Activated CD8-positive, alpha-beta memory T cell treated with anti-CD3 and anti-CD28 coated beads, Interleukin-2, amount 50 U/mL, for 4 hours (primary cell): ENCODE results near the gene SOHLH1.

Experiments used
- DNase-seq: peaks from one replicate; pipeline ENCODE4 v3.0.0-alpha.2; 2020

The SOHLH1 gene, protein sequence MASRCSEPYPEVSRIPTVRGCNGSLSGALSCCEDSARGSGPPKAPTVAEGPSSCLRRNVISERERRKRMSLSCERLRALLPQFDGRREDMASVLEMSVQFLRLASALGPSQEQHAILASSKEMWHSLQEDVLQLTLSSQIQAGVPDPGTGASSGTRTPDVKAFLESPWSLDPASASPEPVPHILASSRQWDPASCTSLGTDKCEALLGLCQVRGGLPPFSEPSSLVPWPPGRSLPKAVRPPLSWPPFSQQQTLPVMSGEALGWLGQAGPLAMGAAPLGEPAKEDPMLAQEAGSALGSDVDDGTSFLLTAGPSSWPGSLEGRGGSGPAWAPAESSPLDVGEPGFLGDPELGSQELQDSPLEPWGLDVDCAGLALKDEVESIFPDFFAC

DNA sequence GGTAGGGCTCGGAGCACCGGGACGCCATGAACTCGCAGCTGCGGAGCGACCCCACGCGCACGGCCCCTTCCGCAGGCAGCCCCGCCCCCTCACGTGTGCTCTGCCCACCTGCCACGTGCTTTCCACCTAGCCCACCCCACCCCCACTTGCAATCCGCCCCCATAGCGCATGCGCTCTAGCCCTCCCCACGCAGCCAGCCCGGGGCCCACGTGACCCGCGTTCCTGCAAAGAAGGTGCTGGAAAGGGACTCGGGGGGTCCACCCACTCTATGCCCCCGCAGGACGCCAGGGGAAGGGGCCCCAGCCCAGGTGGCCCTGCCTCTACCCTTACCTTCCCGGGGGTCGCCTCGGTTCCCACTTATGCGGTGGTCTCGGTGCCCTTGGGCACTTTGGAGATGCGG is at the start of gene SOHLH1:
Gene SOHLH1, minus strand, starts transcription at position 42 of the 400 bp plus-strand sequence. Its CDS starts 14 bp downstream, at position 28.
- DNase-seq, result no peak

DNA sequence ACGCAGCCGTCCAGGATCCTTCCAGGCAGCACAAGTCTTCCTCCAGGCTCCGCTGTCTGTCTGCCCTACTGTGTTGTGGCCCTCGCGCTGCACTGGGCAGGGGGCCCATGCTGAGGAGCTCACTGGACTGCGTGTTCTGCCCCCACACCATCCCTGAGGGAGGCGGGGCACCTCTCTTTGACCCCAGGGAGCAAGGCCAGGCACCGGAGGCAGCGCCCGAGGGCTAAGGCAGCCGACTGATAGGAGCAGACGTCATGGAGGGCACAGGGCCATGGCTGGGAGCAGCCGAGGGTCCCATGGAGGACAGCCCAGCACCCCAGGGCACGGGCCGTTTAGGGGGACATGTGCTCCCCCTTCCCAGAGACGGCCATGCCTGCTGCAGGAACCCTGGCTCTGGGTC is 49.4 kb upstream of the SOHLH1 start:
- no peak for DNase-seq

DNA sequence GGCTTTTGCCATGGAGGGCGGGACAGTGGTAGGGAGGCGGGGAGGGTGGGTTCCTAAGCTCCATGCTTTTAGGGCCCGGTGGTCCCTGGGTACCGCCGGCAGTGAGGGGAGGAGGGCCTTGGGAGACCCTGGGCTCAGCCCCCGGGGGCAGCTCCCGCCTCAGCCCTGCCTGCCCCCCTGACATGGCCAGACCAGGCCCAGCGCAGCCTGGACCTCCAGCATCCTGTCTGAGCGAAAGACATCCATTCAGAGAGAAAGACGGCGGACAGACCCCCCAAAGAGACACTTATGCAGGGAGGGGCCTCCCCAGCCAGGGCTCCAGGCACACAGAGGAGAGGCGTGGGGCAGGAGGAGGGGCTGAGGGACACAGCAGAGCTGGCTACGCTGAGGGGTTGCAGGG is 48.0 kb upstream of the SOHLH1 start:
- DNase-seq, result no peak

DNA sequence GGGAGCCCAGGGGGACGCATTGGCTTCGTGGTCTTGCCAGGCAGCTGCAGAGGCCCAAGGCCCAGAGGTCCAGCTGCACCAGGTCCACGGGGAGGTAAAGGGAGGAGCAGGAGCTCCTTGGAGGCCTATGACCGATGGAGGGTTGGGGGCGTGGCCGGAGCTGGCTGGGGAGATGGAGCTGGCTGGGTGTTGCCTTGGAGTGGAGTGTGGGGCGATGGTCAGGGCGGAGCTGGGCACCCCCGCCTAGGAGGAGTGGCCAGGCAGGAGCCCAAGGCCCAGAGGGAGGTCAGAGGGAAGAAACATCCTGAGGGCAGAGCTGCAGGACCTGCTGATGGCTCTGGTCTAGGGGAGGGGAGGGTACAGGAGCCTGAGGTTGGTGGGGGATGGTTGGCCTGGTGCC is 47.3 kb upstream of the SOHLH1 start:
- no peak for DNase-seq

DNA sequence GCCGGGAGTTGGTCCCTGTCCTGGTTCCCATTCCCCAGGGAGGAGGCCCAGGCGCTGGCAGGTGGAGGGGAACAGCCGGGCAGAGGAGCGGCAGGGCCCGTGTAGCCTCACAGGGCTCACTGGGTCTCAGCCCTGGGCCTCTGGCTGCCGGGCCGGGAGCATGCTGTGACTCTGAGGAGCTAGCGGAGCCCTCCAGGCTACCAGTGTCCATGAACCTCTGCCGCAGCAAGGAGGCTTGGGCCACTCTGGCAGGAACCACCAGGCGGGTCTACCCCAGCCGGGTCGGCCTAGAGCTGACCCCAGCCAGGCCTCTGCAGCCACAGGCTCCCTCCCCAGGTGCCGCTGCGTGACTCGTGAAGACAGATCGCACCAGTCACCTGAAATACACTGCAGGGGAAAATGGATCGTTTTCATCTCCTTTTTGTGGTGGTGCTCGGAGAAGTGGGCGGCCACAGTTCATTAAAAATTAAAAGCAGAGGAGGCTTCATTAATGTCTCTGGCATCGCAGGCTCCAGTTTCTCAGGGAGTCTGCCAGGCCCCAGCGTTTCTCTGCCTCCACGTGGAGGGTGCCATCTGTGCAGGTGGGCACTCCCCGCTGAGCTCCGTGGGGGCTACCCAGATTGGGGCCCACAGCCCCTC is 46.5 kb upstream of the SOHLH1 start:
- no peak for DNase-seq

DNA sequence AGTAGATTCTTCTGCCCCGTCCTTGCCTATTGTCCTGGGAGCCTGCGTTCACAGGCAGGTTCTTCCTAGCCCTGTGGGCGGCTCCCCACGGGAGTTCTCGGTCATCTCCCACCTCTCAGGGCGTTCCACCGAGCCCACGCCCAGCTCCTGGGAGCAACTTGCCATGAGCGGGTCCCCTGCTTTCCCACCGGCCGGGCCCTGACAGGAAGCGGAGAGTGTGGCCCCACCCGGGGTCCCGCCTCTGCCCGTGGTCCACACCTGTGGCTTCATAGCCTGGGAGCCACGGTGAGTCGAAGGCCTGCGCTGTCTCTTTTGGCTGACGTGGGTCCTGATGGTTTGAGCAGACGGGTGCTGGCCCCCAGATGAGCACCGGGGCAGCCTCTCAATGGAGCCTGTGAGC is 45.9 kb upstream of the SOHLH1 start:
- no peak for DNase-seq

DNA sequence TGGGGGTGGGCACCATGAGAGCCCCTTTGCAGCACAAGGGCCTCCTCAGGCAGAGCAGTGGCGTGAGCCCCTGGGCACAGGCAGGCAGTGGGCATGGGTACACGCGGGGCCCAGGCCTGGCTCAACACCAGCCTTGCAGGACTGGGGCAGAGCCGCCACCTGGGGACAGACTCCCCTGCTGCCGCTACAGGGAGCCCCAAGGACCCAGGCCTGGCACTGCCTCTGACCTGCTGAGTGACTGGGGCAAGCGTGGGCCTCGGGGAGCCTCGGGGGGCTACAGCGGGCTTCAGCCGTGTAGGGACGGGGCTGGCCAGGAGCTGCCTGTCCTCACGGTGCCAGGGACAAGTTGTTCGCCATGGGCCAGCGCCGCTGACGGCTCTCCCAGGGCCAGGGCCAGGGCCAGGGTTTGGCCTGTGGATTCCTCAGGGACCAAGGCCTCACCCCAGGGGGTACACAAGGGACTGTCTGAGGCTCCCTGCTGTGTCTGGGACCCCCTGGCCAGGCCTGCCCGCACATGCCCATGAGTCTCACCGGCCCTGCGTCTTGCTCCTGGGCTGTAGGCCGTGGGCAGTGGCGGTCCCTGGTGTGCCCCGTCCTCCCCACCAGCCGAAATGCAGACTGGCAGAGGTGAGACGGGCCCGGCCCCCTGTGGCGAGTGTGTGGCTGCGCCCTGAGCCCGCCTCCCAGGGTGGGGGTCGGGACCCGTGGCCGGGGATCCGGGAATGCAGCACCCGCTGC is 45.2 kb upstream of the SOHLH1 start:
- no peak for DNase-seq

DNA sequence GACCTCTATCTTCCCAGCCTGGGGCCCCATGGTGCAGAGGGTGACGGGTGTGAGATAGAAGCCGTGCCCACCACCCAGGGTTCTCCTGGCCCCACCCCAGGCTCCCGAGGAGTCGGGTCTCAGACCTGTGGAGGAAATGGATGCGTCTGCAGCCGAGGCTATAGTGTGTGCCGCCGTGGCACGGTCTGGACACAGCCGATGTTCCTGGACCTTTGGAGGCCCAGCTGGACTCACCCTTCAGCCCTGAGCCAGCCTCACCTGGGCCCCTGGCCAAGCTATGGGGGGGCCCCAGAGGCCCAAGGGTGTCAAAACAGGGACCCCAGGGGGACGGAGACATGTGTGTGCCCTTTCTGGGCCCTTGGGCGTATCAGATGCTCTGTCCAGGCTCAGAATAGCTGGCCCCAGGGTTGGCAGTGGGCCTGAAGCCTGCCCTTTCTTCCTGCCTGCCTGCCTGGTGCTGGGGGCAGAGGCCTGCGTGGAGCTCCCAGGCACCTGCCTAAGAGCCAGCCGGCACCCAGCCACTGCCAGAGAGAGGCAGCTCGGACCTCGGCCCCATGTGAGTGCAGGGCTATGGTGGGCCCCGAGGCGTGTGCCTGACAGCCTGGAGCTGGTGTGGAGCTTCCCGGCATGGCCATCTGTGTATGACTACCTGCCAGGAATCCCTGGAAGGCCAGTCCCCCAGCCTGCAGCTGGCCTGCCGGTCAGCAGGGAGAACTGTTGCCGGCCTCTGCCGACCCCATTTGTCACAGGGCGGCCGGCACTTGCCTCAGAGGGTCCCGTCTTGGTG is 44.5 kb upstream of the SOHLH1 start:
- no peak for DNase-seq

DNA sequence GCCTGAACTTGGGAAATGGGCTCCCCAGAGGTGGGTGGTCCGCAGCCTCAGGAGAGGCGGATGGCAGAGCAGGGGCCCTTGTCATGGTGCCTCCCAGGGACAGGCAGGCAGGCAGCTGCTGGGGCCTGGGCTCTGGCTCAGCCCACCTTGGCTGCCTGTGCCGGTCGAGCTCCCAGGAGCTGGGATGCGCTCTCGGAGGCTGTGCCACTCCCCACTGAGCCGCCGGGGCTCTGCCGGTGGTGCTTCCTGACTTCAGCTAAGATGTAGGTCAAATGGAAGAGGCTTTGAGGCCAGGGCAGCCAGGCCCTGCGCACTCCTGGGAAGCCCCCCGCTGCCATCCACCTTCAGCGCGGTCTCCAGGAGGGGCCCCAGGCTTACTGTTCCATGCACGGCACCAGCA is 43.7 kb upstream of the SOHLH1 start:
- no peak for DNase-seq

DNA sequence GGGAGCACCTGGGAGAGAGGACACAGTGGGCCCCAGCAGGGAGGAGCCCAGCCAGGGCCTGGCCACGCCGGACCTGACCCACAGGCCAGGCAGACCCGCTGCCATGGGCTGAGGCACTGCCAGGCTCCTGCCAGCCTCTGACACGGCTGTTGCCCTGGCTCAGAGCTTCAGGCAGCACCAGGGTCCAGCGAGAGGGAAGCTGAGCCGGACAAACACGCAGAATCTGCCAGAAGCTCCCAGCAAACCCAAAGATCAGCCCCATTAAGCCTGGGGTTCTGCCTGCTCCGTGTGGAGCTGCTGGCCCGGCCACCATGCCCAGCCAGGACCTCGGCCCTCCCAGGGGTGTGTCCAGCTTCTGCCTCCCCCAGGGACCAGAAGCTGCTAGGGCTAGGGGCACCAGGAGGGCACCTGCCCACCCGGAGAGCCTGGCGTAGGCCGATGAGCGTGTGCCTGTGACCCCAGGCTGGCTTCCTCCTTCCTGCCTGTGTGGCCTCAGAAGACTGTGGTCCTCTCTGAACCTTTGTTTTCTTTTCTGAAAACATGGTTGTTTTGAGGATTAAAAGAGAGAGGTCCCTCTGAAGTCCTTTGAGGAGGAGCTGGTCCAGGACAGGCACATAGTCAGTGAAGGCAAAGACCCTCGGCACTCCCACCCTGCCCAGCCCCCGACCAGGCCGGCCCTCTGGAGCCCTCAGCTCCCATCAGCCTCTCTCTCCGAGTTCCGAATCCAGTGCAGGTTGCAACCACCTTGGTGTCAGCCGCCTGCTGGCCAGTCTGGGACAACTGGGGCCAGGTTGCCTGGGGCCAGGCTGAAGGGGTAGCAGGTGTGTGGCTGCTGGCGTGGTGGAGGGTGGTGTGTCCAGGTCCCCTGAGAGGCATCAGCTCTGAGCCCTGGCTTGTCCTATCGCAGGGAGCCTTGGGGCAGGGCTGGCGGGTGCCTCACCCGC is 42.3 kb upstream of the SOHLH1 start:
- DNase-seq, result no peak

DNA sequence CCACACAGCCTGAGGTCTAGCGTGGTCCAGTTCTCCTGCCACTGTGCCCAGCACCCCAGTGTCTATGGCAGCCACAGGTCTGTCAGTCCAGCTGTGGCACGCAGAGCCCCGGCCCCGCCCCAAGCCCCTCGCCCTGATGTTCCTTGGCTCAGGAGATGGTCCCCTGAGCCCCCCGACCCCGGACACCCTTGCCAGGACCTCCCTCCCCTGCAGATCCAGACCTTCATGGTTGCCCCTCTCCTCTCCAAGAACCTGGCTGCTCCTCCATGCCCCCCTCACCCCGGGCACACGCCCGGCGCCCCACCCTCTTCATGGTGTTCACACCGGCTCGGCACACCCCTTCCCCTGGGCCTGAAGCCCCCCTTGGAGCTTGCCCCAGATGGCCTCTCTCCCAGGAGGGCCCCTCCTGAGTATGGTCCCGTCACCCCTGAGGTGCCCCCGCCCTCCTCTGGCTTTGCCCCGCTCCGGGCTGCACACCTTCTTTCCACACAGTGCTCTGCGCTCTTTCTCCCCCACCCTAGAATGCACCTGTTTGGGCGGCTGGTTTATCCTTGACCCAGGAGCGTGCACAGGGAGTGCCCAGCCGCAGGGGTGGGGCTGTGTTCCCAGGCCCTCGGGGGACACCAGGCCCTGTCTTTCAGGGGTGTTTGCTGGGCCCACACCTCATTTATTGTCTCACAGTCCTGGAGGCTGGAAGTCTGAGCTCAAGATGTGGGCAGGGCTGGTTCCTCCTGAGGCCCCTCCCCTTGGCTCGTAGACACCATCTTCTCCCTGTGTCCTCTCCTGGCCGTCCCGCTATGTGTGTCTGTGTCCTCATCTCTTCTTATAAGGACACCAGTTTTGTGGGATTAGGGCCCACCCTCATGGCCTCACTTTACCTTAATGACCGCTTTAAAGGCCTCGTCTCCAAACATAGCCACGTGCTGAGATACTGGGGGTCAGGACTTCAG is 40.3 kb upstream of the SOHLH1 start:
- DNase-seq, result no peak

DNA sequence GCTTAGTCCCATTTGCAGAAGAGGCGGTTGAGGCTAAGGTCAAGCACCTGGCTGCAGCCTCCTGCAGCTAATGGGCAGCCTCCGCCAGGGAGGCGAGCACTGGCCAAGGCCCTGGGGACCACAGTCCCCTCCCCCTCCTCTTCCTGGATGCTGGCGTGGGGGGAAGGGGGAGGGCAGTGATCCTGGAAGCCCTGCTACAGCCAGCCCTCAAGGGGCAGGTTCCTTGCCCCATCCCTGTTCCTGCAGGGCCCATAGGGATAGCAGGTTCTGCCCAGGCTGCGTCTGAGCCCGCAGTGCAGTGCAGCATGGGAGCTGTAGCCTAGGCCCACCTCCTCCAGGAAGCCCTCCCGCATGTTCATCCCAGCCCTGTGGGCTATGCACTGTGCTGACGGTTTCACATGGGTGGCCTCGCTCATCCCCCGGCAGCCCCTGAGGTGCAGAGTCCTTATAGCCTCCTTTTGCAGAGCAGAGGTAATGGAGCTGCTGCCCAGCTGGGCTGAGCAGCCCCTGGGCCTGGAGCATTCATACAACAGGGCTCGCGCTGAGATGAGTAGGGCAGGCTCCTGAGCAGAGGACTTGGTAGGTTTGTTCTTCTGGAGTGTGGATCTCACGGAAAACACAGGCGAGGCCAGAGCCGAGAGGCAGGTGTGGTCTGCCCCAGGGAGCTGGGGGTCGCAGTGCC is 38.7 kb upstream of the SOHLH1 start:
- DNase-seq, result no peak

DNA sequence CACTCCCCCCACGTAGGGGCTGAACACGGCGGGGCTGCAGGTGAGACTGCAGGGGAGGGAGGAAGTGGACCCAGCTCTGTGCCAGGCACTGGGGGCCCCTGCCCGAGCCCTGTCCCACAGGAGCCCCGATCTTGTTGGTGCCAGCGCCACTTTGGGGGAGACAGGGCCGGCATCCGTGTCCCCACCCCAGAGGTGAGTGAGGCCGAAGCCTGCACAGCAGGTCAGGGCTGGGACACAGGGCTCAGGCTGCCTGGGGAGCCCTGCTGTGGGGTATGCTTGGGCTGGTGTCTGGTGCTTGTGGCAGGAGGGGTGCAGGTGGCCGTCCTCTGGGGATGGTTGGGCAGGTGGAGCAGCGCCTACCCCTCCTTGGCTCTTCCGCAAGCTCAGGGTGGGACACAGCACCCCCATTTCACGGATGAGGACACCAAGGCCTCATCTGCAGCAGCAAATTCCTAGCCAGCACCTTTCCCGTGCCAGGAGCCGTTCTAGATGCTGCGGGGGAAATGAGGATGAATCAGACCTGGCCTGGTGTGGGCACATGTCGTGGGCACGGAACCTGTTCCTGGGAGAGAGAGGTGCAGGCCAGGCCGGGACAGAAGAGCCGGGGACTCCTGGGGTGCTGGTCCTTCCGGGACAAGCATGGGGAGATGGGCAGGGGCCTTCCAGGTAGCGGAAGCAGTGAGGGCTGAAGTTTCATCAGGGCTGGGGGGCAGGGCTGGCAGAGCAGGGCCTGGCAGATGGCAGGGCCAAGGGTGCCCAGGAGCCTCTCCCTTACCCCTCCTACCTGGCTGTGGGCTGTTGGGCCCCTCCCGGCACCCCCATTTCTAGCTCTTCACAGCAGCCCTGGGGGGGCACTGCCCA is 37.9 kb upstream of the SOHLH1 start:
- no peak for DNase-seq

DNA sequence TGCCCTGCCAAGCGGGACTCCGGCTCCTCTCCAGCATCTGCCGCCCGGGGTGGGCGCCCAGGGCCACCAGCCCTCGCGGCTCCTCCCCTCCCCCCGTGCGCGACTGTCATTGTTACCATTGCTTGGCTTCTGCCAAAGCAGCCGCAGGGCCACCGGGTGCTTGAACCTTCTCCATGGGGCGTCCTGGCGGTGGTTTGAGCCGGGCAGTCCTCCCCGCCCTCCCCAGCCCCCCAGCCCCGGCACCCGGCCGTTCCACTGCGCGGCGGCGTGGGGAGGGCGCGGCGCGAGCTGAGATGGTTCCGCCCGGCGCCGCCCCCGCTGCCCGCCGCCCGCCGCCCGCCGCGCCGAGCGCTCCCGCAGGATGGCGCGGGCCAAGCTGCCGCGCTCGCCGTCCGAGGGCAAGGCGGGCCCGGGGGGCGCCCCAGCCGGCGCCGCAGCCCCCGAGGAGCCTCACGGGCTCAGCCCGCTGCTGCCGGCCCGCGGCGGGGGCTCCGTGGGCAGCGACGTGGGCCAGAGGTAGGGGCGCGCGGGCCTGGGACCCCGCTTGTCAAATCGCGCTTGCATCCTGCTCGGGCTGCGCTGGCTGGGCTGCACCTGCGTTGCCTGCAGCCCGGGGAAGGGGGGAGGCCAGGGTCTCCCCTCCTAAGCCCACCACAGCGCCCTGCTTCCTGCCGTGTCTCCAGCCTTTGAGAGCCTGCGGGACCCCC is 37.1 kb upstream of the SOHLH1 start:
- DNase-seq, result no peak

DNA sequence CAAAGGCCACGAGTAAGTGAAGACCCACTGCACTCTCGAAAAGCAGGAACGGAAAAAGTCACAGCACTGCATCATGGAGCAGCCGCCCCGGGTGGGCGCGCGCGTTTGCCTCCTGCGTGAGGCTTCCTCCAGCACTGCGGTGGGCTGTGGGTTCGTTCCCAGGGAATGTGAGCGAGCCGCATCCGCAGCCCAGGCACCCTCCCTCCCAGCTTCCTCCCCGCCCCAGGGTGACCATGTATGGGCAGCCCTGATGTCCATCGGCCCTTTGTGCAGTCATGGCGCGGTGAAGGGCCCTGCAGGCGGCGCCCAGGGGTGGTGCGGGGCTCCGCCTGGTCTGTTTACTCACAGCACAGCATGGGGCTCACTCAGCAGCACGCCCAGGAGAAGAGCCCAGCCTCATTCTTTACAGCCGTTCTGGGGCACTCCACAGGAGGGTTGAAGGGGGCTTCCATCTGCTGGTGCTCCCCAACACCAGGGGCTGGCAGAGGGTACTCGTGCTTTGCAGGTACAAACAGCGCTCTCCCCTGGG is 35.4 kb upstream of the SOHLH1 start:
- DNase-seq, result no peak

DNA sequence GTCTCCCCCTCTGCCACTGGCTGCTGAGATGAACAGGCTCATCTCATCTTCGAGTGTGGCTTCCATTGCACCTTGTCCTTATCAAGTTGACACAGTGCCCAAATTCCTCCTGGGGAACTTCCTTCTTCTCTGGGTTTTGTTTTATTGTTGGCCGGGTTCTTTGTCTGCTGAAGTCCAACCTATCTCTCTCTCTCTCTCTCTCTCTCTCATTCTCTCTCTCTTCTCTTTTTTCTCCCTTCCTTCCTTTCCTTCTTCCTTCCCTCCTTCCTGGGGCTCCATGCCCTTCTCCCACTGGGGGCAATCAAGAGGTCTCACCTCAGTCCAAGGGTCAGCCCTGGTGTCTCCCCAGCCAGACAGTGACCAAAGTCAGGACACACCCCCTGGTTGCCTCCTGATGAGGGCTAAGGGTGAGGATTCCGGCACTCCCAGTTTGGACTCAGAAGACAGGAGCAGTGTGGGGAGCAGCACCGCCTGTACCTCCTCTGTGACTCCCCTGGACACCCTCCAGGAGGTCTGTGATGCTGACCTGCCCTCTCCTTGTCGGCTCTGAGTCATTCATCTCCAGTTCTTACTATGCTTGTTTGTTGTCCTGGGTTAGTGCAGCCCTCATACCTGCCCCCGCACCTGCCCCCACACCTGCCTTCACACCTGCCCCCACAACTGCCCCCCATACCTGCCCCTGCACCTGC is 33.4 kb upstream of the SOHLH1 start:
- DNase-seq, result no peak

DNA sequence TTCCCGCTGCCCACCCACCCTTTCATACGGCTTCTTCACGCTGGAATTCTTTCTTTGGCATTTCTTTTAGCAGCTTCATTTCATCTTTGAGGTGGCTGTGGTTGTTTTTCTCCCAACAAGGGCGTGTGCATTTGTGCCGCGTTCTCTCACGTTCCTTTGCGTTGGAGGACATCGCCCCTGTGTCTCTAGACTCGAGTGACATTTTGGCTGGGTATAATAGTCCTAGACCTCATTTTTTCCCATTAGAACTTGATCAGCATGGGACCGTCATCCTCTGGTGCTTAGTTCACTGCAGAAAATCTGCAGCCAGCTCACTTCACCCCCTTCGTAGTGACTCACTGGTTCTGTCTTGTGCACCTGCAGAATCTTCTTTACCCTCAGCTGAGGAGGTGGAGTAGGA is 32.2 kb upstream of the SOHLH1 start:
- no peak for DNase-seq

DNA sequence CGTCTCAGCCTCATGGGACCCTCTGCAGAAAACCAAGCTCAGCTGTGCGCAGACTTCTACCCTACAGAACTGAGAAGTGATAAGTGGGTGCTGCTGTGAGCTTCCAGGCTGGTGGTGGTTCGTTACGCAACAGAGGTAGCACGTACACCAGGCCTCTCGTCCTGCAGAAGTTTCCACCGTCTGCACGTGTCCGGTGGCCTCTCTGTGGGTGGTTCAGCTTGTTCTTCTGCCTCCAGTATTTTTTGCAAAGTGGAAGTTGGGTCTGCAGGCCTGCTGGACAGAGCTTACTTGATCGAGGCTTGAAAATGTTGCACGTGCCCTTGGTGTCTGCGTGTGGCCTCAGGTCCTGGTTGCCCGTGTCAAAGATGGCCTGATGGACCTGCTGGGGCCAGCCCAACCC is 30.2 kb upstream of the SOHLH1 start:
- no peak for DNase-seq
